ENCODE results near the gene OR52J3. TPM values are rescaled to one million over a fixed set of nuclear protein-coding genes. Genes with fewer than 3 reads are reported as not detected.

OR52J3 gene
- total RNA-seq, 1 experiment from 2014 or later: not detected

- no peak; the same call in 1 of the 2 replicates for ATAC-seq
- ChIA-PET POLR2A (no interaction called here), CTCF (no interaction called here)
- no peaks in the 10 kb centered on the region for H3K9me3 ChIP-seq (ENCODE audit: control insufficient read depth, insufficient read depth, low read depth, low read length)
- TF ChIP-seq SIN3A (IDR thresholded peaks at IDR 0.05; ENCODE audit: borderline replicate concordance, insufficient read depth, low read depth, low read length): no peak
- no peak for TF ChIP-seq POLR2AphosphoS5 (IDR thresholded peaks at IDR 0.05; ENCODE audit: low read depth, low read length)
- no peak for TF ChIP-seq REST (IDR thresholded peaks at IDR 0.05; ENCODE audit: insufficient read depth in 1 of 2, low read depth in 2 of 2, low read length in 1 of 2)
- no peak for TF ChIP-seq TCF7L2 (IDR thresholded peaks at IDR 0.05; ENCODE audit: low read depth, low read length)
- no peak for TF ChIP-seq CTCF (IDR thresholded peaks at IDR 0.05)
- intact Hi-C loops (cut with micrococcal nuclease; ENCODE audit: unreplicated experiment): no loop called here
- no TSS peak for BruUV-seq (replicated peaks)
- in situ Hi-C loops (cut with HindIII; ENCODE audit: low pct_unique_long_range_greater_than_20kb, low sequenced_read_pairs): no loop called here
- no peaks in the 10 kb centered on the region for H3K4me1 ChIP-seq (ENCODE audit: control insufficient read depth, insufficient read depth, low read length)
- H3K27me3 ChIP-seq (ENCODE audit: control insufficient read depth, insufficient read depth, low read length): no peaks in the 10 kb centered on the region
- no peaks in the 10 kb centered on the region for H3K36me3 ChIP-seq (ENCODE audit: control insufficient read depth, insufficient read depth, low read length)
- H3K4me3 ChIP-seq (ENCODE audit: low read depth in 2 of 2, low read length in 2 of 2): no peak overlapping the region
- no peak overlapping the region for H3K27ac ChIP-seq (ENCODE audit: low read length)
- no peak for DNase-seq (ENCODE audit: low read depth, low spot score)
These were observed 9.7 kb upstream of the OR52J3 start for GRCh38 chr11:5036669-5037068.

GRCh38 chr11:5037926-5038325, 8.4 kb upstream of the OR52J3 start:
- Histone ChIP-seq H3K27me3 (ENCODE audit: control insufficient read depth, insufficient read depth, low read length) (no peaks in the 10 kb centered on the region), H3K9me3 (ENCODE audit: control insufficient read depth, insufficient read depth, low read depth, low read length) (no peaks in the 10 kb centered on the region), H3K4me1 (ENCODE audit: control insufficient read depth, insufficient read depth, low read length) (no peaks in the 10 kb centered on the region), H3K36me3 (ENCODE audit: control insufficient read depth, insufficient read depth, low read length) (no peaks in the 10 kb centered on the region), H3K4me3 (ENCODE audit: low read depth in 2 of 2, low read length in 2 of 2) (no peak overlapping the region), H3K27ac (ENCODE audit: low read length) (no peak overlapping the region)
- intact Hi-C loops (cut with micrococcal nuclease; ENCODE audit: unreplicated experiment) (no loop called here), in situ Hi-C loops (cut with HindIII; ENCODE audit: low pct_unique_long_range_greater_than_20kb, low sequenced_read_pairs) (no loop called here)
- POLR2A ChIA-PET: no interaction called here
- TF ChIP-seq POLR2AphosphoS5 (IDR thresholded peaks at IDR 0.05; ENCODE audit: low read depth, low read length) (no peak), SIN3A (IDR thresholded peaks at IDR 0.05; ENCODE audit: borderline replicate concordance, insufficient read depth, low read depth, low read length) (no peak), TCF7L2 (IDR thresholded peaks at IDR 0.05; ENCODE audit: low read depth, low read length) (no peak), CTCF (IDR thresholded peaks at IDR 0.05) (no peak), REST (IDR thresholded peaks at IDR 0.05; ENCODE audit: insufficient read depth in 1 of 2, low read depth in 2 of 2, low read length in 1 of 2) (no peak)
- DNase-seq (ENCODE audit: low read depth, low spot score) (no peak), ATAC-seq (no peak)
- no TSS peak for BruUV-seq (replicated peaks)
- CTCF ChIA-PET: no interaction called here
